Stimulated activated CD8-positive, alpha-beta memory T cell treated with anti-CD3 and anti-CD28 coated beads, Interleukin-7, amount 100 ng/mL, for 1 hour (primary cell): ENCODE data around the gene HMGCLL1.

Experiments
- DNase-seq, 2 donors: peaks; one replicate each; pipeline ENCODE4 v3.0.0-alpha.2; 2020; ENCODE audit warnings: low read depth in 2 of 2

The HMGCLL1 gene

DNA sequence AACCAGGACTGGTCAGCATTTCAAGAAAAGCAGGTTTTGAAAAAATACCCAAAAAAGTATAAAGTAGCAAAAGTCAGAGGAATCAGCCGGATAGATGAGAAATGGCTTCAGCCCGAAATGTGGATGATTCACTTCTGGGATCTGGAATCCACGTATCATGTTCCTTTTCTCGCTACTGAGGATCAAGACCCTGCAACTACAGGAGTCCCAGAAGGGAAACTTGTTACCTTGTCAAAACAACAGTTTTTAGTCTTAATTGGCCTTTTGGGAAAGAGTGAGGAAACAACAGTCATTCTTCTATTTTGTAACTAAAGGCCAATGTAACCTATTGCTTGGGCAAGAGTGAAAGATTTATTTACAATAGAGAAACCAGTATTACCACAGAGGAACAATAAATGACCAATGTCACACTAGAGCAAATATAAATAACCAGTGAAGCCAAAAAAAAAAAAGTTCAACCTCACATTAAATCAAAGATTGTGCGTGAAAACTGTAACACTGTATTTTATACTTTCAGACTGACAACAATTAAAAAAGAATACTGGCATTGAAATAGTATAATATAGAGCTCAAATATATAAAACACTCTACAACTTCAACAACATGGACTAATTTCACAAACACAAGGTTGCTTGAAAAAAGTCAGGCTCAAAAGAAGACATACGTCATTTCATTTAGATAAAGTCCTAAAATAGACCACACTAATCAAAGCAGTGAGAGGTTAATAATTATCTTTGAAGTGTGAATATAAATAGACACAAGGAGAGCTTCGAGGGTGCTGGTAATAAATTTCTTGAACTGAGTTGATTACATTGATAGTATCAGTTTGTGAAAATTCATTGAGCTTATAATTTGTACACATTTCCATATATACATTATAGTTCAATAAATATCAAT is 135.5 kb downstream of the HMGCLL1 start:
- DNase-seq = no peak

DNA sequence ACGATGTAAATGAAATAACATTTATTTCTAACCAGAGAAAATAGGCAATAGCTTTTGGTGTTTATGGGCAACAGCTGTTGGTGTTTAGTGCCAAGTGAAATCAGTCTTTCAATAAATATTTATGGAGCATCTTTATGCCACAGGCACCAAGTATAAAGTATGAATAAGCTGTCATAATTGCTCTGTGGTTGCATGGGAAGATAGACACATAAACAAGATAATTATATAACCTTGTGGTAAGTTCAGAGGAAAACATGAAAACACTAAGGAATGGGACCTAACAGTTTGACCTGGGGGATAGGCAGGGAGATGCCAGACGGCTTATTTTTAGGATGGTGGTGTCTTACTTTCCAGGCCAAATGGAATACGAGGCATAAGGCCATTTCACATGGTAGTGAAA is 140.8 kb downstream of the HMGCLL1 start:
- no peak for DNase-seq

- DNase-seq = no peak
Observed at GRCh38 chr6:55437141-55437540, 141.9 kb downstream of the HMGCLL1 start.

DNA sequence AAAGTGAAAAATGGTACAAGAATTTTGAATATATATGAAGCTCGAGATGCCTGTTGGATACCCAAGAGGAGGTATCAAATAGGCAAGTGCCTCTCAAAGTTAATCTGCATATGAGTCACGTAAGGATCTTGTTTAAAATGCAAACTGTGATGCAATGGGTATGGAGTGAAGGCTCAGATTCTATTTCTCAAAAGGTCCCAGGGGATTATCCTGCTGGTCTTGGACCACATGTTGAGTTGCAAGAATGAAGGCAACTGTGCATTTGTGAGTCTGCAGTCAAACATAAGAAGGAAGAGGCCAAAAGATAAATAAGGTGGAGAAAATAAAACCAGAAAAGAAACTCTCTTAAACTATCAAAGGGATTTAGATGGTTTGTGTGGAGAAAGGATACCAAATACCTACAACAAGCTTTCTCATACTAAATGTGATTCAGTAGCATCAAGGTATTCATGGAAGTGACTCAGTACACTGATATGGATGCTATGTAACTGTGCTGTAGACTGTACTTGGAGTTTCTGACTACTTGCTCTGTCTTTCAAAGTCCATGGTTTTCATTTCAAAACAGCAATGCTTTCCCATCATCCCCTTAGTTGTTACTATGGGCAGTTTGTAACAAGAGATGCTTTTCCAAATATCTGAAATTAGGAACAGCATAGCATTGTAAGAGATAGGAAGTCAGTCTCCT is 145.4 kb downstream of the HMGCLL1 start:
- no peak for DNase-seq

DNA sequence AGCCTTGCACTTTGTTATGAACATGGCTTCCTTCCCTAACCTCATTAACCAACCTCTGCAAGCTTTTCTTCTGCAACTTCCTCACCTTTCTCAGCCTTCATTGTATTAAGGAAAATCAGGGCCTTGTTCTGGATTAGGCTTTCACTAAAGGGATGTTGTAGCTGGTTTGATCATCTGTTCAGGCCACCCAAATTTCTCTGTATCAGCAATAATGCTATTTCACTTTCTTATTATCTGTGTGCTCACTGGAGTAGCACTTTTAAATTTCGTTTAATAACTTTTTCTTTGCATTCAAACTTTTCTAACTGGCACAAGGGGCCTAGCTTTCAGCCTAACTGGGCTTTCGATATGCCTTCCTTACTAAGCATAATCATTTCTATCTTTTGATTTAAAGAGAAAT is 155.1 kb downstream of the HMGCLL1 start:
- DNase-seq = no peak

GRCh38 chr6:55410674-55411073 is 168.3 kb downstream of the HMGCLL1 start:
- no peak for DNase-seq

DNA sequence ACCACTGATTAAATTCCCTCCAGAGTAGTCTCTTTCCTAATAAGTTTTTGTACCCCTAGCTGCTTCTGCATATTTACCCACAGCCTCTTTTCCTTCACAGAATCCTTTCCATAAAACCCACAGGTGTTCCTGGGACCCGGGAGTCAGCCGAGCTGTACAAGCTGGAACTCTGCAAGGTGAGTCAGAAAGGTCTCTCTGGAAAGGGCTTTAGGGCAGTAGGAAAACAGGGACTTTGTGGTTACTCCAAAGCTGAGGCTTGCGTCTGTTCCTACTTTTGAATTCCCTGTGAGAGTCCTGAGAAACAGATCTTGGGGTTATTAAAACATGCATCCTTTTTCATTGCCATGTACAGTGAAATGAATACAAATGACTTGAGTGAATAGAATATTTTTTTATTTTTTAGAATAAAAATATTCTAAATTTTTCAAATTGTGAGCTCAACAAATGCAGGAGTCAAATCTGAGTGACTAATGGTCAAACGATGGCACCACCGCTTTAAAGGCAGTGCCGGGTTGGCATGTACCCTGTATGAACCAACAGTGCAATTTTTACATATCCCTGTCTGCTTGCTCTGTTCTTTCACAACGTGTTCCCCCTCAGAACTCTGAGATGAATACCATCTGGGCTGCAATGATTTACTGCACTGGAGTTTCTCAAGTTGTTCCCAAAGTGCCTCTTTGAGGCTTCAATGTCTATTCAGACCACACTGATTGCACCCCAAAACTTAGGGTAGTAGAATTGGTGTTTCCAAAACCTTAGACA is 173.3 kb downstream of the HMGCLL1 start:
- no peak for DNase-seq

DNA sequence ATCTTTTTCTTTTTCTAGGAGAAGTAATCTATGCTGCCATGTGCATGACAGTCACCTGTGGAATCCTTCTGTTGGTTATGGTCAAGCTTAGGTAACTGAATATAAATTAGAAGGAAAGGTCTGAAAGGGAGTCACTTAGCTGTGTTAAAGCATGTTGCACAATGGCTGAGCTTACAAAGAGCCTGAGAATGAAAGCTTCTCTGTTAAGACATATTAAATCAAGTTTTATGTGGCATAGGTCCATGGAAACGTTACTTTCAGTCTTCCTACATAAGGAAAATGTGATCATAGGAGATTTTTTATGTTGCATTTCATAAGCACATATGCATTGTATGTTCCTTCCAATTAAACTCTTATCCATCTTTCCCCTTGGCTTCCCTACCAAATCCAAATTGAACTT is 179.6 kb downstream of the HMGCLL1 start:
- DNase-seq = no peak

DNA sequence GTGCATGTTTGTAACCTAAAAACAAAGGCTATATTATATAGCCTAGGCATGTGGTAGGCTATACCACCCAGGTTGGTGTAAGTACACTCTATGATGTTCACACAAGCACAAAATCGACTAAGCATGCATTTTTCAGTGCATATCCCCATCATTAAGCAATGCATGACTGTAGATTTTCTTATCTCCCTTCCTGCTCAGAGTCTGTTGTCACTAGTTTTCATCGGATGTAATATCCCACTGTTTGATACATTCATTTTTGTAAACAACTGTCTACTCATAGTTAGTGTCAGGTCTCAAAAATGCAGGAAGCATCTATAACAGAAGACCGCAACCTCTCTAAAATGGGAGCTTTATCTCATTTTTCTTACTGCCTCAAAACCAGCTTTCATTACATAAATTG is 181.0 kb downstream of the HMGCLL1 start:
- DNase-seq = no peak

DNA sequence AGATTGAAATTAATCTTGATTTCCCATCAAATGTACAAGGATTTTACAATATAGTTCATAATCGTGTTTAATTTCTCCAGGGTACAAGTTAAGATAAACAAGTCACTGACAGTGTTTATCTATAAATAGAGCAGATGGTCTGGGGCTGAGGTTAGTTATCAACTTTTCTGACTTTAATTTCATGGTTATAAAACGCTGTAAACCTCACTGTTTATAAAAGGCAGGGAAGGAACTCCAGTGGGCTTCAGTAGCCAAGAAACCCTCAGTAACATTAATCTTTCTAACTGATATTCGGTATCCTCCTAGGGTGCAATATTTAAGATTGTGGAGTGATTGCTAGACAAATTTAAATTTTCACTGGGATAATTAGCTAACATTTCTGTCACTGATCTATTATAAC is 183.1 kb downstream of the HMGCLL1 start:
- DNase-seq = no peak

DNA sequence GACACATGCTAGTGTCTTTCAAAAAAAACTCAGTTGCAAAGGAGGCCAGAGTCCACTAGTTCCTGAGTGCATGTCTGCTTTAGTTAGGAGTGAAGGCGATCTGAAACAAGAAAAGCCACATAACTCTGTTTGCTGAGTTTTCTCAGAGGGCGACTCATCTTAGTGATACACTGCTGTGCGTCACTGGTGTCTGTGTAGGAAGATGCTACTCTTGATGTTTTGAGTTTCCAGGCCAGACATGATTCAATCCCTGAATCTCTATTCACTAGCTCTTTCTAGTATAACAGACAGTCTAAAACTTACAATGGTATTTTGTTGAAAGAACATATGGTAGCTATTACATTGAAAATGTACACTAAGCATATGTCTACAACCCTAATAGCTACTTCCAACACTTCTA is 190.8 kb downstream of the HMGCLL1 start:
- no peak for DNase-seq
